GM12874 (cell line): ENCODE results near the gene CCDC170.

Experiments used
- TF ChIP-seq, protein P1 (sequence below): IDR thresholded peaks from 2 replicates; pipeline ENCODE4 v1.5.1; 2011; ENCODE audit warnings: low read depth, mild to moderate bottlenecking, control low read depth, low read length, moderate library complexity; ENCODE audit not compliant: insufficient read depth

The CCDC170 gene

DNA sequence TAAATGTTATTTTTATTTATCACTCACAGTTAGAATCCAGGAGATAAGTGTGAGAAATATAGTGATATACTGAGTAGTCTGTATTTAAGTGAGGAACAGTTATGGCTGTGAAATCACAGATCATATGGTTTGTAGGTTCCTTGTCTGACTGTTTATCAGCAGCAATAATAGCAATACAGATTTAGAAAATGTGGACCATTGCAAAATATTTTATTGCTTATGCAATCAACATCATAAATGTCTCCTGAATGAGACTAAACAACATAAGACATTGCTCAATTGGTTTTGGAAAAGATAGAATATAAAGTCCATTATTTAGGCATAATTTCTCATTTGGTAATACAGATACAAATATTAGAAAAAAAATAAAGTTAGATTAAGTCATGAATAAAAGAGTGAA is 43.7 kb downstream of the CCDC170 start:
- TF ChIP-seq, protein P1, sequence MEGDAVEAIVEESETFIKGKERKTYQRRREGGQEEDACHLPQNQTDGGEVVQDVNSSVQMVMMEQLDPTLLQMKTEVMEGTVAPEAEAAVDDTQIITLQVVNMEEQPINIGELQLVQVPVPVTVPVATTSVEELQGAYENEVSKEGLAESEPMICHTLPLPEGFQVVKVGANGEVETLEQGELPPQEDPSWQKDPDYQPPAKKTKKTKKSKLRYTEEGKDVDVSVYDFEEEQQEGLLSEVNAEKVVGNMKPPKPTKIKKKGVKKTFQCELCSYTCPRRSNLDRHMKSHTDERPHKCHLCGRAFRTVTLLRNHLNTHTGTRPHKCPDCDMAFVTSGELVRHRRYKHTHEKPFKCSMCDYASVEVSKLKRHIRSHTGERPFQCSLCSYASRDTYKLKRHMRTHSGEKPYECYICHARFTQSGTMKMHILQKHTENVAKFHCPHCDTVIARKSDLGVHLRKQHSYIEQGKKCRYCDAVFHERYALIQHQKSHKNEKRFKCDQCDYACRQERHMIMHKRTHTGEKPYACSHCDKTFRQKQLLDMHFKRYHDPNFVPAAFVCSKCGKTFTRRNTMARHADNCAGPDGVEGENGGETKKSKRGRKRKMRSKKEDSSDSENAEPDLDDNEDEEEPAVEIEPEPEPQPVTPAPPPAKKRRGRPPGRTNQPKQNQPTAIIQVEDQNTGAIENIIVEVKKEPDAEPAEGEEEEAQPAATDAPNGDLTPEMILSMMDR: no peak

DNA sequence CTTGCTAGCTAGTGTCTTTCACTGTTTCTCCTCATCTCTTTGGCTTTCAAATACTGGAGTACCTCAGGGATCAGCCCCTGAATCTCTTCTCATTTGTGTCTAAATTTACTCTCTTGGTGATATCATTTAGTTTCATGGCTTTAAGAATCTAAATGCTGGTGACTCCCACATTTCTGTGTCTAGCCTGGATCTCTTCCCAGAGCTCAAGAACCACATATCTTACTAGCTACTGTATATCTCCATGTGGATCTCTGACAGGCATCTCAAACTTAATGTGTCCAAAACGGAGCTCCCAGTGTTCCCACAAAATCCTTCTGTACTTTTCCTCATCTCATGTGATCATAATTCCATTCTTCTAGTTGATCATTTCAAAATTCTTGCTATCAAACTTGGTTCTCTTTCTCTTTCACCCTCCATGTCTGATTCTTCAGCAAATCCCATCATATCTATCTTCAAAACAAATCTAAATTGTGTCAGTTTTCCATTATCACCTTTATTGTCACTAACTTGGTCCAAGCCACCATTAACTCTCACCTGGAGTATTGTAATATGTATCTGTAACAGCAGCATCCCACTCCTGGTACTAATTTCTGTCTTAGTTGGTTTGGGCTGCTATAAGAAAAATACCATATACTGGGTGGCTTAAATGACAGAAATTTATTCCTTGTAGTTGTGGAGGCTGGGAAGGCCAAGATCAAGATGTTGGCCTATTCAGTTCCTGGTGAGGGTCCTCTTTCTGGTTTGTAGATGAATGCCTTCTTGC is 45.9 kb downstream of the CCDC170 start:
- TF ChIP-seq, protein P1: no peak

DNA sequence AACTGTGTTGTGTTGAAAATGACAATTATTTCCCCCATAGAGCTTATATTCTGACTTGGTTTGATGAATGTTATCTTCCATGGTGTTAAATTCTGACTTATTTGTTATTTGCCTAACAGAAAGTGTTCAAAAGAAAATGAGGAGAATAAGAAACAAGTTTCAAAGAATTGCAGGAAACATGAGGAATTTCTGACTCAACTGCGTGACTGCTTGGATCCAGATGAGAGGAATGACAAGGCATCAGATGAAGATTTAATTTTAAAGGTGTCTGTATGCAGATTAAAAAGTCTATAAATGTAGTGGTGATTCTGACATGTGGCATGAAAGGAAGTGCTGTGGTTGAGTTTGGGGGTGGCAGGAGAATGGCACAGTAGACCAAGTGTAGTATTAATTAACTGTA is 50.6 kb downstream of the CCDC170 start:
- TF ChIP-seq, protein P1: no peak

DNA sequence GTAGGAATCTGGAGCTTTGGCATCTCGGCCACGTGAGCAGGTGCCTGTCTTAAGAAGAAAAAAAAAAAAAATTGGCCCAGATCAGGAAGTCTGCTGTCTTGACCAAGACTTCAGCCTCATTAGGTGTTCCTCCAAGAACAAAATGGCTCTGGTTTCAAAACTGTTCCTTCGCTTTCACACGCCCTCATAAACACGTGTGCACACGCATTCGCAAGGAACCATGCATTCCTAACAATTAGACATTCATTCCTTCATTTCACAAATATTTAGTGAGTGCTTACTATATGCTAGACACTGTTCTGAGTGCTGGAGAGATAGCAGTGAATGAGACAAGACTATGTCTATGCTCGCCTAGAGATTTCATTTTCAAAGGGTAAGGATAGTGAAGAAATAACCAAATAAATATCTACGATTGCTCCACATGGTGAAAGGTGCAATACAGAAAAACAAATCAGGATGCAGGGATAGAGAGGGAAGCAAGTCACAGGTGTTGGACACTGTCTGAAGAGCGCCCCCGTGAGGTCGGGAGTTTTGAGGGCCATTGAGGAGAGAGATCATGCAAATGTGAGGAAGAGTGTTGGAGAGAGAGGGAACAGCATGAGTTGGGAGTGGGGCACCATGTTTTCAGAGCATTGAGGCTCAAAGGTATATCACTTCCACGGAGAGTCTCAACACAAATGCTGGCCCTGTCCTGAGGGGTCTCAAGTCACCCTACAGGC is 53.3 kb downstream of the CCDC170 start:
- TF ChIP-seq, protein P1: peak; percentile 10; the same call in 1 of the 2 replicates

DNA sequence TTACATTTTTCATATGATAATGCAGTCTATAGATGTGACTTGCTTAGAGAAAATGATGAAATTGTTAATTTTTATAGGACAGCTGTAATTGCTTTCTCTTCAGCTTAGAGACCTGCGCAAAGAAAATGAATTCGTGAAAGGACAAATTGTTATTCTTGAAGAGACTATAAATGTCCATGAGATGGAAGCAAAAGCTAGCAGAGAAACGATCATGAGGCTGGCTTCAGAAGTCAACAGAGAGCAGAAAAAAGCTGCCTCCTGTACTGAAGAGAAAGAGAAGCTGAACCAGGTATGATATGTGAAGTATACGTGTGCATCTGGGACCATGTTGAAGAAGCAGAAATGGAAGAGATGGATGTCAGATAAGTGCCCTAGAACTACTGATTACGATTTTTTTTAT is 54.4 kb downstream of the CCDC170 start:
- TF ChIP-seq, protein P1: no peak

DNA sequence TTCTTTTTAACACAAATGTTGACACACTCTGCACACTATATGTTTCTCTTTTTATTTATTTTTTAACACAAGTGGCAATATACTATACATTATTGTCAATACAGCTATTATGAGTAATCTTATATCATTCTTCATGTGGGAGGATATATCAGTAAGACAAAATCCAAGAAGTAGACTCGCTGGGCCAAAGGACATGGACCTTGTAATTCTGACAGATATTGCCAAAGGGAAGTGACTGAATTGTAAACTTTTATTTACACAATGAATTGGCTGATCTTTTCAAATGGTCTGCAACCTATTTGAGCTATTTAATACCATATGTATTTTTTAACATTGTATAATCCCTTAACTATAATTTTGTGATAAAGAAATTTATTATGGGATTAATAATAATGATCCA is 56.0 kb downstream of the CCDC170 start:
- TF ChIP-seq, protein P1: no peak

DNA sequence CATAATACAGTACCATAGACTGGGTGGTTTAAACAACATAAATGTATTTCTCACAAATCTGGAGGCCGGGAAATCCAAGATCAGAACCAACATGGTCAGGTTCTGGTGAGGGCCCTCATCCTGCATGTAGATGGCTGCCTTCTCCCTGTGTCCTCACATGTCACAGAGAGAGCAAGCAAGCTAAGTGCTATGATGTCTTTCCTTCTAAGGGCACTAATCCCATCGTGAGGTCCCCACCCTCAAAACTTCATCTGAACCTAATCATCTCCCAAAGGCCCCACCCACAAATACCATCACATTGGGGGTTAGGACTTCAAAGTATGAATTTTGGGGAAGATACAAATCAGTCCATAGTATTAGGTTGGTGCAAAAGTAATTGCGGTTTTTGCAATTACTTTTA is 56.8 kb downstream of the CCDC170 start:
- TF ChIP-seq, protein P1: no peak
